ENCODE data around the gene TLE4. TPM values are rescaled to one million over a fixed set of nuclear protein-coding genes. Genes with fewer than 3 reads are reported as not detected.

Gene TLE4
- total RNA-seq, 1 donor from 2014 or later, result 98.5 TPM

DNA sequence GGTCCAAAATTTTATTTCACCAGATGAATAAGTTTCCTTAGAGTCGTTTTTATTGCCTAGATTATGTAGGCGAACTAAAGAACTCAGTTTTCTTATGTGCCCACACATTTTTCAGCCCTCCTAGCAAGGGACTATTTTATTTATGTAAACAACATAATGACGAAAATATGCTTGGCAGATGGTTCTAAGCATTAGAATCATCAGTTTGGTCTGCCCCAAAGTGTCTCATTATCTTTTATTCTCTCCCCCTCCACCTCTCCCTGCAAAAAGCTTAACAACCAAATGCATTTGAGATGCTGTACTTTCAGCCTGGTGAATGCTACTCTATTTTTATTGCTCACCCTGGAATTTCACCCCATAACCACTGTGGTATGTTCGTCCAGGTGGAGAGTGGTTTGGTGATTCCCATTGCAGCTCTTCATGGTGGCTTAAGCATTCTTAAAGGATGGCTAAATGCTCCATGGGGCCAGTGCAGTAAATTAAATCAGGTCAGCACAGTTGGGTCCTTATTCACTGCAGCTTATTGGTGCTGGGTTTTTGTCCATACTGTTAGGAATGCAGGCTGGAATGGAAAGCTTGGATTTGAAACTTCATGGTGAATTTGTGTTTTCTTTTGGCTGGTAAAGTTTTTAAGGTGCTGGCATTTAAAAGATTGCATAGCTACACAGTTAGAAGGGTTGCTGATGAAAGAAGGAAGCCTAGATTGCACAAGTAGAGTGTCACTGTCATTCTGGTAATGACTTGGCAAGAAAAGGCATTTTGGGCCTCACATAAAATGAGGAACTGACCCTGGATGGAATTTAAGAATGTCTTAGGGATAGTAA is 39.2 kb downstream of the TLE4 start:
- H3K9me3 ChIP-seq (ENCODE audit: insufficient read depth, low read depth, low read length), result no peaks in the 10 kb centered on the region
- Mint-ChIP-seq H3K36me3 (ENCODE audit: low read depth, unreplicated experiment) (peaks cover 18% of the 10 kb centered on the region), H3K27me3 (ENCODE audit: low read depth, unreplicated experiment) (no peaks in the 10 kb centered on the region), H3K4me3 (ENCODE audit: unreplicated experiment) (no peak overlapping the region), H3K9me3 (ENCODE audit: unreplicated experiment) (no peaks in the 10 kb centered on the region), H3K4me1 (ENCODE audit: low read depth, unreplicated experiment) (peaks cover 62% of the 10 kb centered on the region), H3K27ac (ENCODE audit: unreplicated experiment) (peak overlapping the region; percentile 95)
- H2AFZ ChIP-seq (ENCODE audit: low read depth, low read length), result no peak overlapping the region
- peaks cover under 1% of the 10 kb centered on the region for H4K20me1 ChIP-seq (ENCODE audit: insufficient read depth, low read length)
- DNase-seq (ENCODE audit: low read depth), result peak; percentile 99
- peak overlapping the region; percentile 65 for H3K9ac ChIP-seq (ENCODE audit: low read length)
- H3K27ac ChIP-seq (ENCODE audit: low read depth, low read length), result peak overlapping the region; percentile 82
- peaks cover 65% of the 10 kb centered on the region for H3K79me2 ChIP-seq (ENCODE audit: insufficient read depth, low read length)
- no peaks in the 10 kb centered on the region for H3K27me3 ChIP-seq (ENCODE audit: insufficient read depth, low read length)
- peak; percentile 99 for FAIRE-seq
- no peak for TF ChIP-seq EZH2 (IDR thresholded peaks at IDR 0.05; ENCODE audit: insufficient read depth, low read length)
- TF ChIP-seq, protein P1, sequence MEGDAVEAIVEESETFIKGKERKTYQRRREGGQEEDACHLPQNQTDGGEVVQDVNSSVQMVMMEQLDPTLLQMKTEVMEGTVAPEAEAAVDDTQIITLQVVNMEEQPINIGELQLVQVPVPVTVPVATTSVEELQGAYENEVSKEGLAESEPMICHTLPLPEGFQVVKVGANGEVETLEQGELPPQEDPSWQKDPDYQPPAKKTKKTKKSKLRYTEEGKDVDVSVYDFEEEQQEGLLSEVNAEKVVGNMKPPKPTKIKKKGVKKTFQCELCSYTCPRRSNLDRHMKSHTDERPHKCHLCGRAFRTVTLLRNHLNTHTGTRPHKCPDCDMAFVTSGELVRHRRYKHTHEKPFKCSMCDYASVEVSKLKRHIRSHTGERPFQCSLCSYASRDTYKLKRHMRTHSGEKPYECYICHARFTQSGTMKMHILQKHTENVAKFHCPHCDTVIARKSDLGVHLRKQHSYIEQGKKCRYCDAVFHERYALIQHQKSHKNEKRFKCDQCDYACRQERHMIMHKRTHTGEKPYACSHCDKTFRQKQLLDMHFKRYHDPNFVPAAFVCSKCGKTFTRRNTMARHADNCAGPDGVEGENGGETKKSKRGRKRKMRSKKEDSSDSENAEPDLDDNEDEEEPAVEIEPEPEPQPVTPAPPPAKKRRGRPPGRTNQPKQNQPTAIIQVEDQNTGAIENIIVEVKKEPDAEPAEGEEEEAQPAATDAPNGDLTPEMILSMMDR (IDR thresholded peaks at IDR 0.05; ENCODE audit: insufficient read depth, low read depth, low read length), result no peak
- peaks cover 35% of the 10 kb centered on the region for H3K4me1 ChIP-seq (ENCODE audit: insufficient read depth, low read length)
- peak overlapping the region; percentile 75 for H3K4me2 ChIP-seq (ENCODE audit: low read length)
- H3K36me3 ChIP-seq (ENCODE audit: insufficient read depth, low read length), result no peaks in the 10 kb centered on the region
- peak overlapping the region; percentile 15 for H3K4me3 ChIP-seq (ENCODE audit: insufficient read depth, low read depth, low read length)

DNA sequence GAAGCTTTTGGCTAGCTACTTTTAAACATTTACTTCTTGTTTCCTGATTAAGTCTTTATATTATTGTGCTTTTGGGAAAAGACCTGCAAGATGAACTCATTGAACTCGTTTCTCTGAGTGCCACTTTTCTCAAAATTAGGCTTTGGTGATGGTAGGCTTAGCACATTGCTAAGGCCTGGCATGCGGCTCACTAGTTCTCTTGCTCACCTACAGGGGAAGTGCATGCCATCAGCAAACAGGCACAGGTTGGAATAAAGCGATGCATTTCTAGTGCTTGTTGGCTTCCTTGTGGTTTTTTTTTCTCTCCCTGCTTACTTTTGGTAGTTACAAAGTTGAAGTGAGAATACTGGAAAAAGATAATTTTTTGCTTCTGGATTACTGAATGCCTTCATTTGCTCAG is 41.4 kb downstream of the TLE4 start:
- TF ChIP-seq, protein P1 (IDR thresholded peaks at IDR 0.05; ENCODE audit: insufficient read depth, low read depth, low read length), result no peak
- no peak for TF ChIP-seq EZH2 (IDR thresholded peaks at IDR 0.05; ENCODE audit: insufficient read depth, low read length)
- H3K36me3 Mint-ChIP-seq (ENCODE audit: low read depth, unreplicated experiment), result peaks cover 2% of the 10 kb centered on the region
- Histone ChIP-seq H3K27me3 (ENCODE audit: insufficient read depth, low read length) (no peaks in the 10 kb centered on the region), H3K79me2 (ENCODE audit: insufficient read depth, low read length) (peaks cover 74% of the 10 kb centered on the region), H3K9ac (ENCODE audit: low read length) (no peak overlapping the region), H3K4me3 (ENCODE audit: insufficient read depth, low read depth, low read length) (no peak overlapping the region), H3K27ac (ENCODE audit: low read depth, low read length) (no peak overlapping the region), H2AFZ (ENCODE audit: low read depth, low read length) (no peak overlapping the region), H3K9me3 (ENCODE audit: insufficient read depth, low read depth, low read length) (no peaks in the 10 kb centered on the region), H4K20me1 (ENCODE audit: insufficient read depth, low read length) (peaks cover 20% of the 10 kb centered on the region), H3K4me2 (ENCODE audit: low read length) (no peak overlapping the region), H3K4me1 (ENCODE audit: insufficient read depth, low read length) (peaks cover 35% of the 10 kb centered on the region), H3K36me3 (ENCODE audit: insufficient read depth, low read length) (no peaks in the 10 kb centered on the region)
- DNase-seq (ENCODE audit: low read depth) (no peak), FAIRE-seq (no peak)
- H3K9me3 Mint-ChIP-seq (ENCODE audit: unreplicated experiment), result no peaks in the 10 kb centered on the region
- H3K27me3 Mint-ChIP-seq (ENCODE audit: low read depth, unreplicated experiment), result no peaks in the 10 kb centered on the region
- H3K27ac Mint-ChIP-seq (ENCODE audit: unreplicated experiment), result peak overlapping the region; percentile 95
- H3K4me3 Mint-ChIP-seq (ENCODE audit: unreplicated experiment), result no peak overlapping the region
- peaks cover 63% of the 10 kb centered on the region for H3K4me1 Mint-ChIP-seq (ENCODE audit: low read depth, unreplicated experiment)

DNA sequence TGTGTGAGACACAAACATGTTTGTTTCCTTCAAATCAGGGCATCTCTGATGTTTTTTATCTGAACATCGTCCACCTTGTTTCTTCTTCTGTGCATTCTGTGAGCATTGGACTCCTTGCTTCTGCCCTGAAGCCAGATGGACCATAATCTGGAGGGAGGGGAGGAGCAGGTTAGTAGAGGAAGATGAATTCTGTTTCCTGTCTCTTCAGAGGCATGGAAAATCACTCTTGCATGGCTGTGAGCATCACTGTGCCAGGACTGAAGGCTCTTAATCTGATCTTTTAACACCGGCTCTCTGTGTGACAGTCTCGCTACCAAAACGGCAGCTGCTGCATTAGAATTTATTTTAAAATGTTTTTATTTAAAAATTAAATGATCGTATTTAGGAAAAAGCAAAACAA is 43.3 kb downstream of the TLE4 start:
- H3K4me1 Mint-ChIP-seq (ENCODE audit: low read depth, unreplicated experiment), result peaks cover 51% of the 10 kb centered on the region
- TF ChIP-seq, protein P1 (IDR thresholded peaks at IDR 0.05; ENCODE audit: insufficient read depth, low read depth, low read length), result no peak
- no peak for TF ChIP-seq EZH2 (IDR thresholded peaks at IDR 0.05; ENCODE audit: insufficient read depth, low read length)
- DNase-seq (ENCODE audit: low read depth) (no peak), FAIRE-seq (no peak)
- H3K36me3 Mint-ChIP-seq (ENCODE audit: low read depth, unreplicated experiment), result peaks cover 2% of the 10 kb centered on the region
- Histone ChIP-seq H2AFZ (ENCODE audit: low read depth, low read length) (no peak overlapping the region), H3K4me1 (ENCODE audit: insufficient read depth, low read length) (peaks cover 23% of the 10 kb centered on the region), H3K9ac (ENCODE audit: low read length) (no peak overlapping the region), H3K79me2 (ENCODE audit: insufficient read depth, low read length) (peaks cover 74% of the 10 kb centered on the region), H3K36me3 (ENCODE audit: insufficient read depth, low read length) (no peaks in the 10 kb centered on the region), H3K4me3 (ENCODE audit: insufficient read depth, low read depth, low read length) (no peak overlapping the region), H3K27ac (ENCODE audit: low read depth, low read length) (no peak overlapping the region), H3K9me3 (ENCODE audit: insufficient read depth, low read depth, low read length) (no peaks in the 10 kb centered on the region), H3K4me2 (ENCODE audit: low read length) (no peak overlapping the region), H3K27me3 (ENCODE audit: insufficient read depth, low read length) (no peaks in the 10 kb centered on the region), H4K20me1 (ENCODE audit: insufficient read depth, low read length) (peaks cover 29% of the 10 kb centered on the region)
- no peaks in the 10 kb centered on the region for H3K9me3 Mint-ChIP-seq (ENCODE audit: unreplicated experiment)
- peak overlapping the region; percentile 20 for H3K27ac Mint-ChIP-seq (ENCODE audit: unreplicated experiment)
- no peaks in the 10 kb centered on the region for H3K27me3 Mint-ChIP-seq (ENCODE audit: low read depth, unreplicated experiment)
- no peak overlapping the region for H3K4me3 Mint-ChIP-seq (ENCODE audit: unreplicated experiment)
